ENCODE results near the gene BAX. TPM values are rescaled to one million over a fixed set of nuclear protein-coding genes. Genes with fewer than 3 reads are reported as not detected.

The BAX gene
- total and polyA plus RNA-seq, 2 of the 13 experiments (the other 11 are each of a cell fraction or from before 2014, with no cell fraction given): 139 to 176 TPM

DNA sequence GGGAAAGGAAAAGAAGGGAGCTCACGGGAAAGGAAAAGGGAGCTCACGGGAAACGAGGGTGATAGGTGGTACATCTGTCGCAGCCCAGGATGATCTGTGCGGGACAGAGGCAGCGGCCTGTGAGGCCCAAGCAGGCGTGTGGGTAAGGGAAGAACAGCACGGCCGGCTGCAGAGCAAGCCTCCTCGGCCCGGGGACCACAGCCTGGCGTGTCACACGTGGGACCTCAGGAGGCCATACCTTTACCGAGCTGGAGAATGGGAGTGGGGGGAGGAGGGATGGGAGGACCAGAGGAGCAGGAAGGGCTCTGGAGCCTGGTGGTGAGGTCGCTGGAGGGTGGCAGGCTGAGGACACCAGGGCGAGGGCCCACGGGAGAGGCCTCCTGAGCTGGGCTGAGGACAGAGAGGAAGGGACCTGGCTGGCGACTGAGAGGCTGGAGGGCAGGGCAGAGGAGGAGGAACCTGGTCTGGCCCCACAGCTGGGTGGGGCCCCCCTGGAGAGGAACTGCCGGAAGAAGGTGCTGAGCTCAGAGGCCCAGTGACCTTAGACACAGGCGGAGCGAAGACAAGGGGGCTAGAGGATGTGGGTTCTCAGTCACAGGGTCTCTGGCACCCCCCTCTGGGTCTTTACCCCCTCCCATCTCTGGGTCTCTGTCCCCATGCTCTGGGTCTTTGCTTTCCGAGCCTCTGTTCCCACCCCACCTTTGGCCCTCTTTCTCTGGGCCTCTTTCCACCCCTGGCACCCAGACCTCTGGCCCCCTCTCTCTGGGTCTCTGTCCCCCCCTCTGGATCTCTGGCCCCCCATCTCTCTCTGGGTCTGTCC lies 7.6 kb downstream of the BAX start (continued):
- TF ChIP-seq ZBTB42 (CRISPR knock-in tag; IDR thresholded peaks at IDR 0.05) (peak; percentile 40; the same call in 1 of the 2 replicates), PCBP1 (IDR thresholded peaks at IDR 0.05; ENCODE audit: borderline replicate concordance, low read depth, low read length) (peak; percentile 95), ZNF577 (CRISPR knock-in tag; IDR thresholded peaks at IDR 0.05; ENCODE audit: borderline replicate concordance, low read depth) (no peak), ZNF446 (CRISPR knock-in tag; IDR thresholded peaks at IDR 0.05) (no peak), TRIM24 (CRISPR knock-in tag; IDR thresholded peaks at IDR 0.05) (no peak), ZNF775 (CRISPR knock-in tag; IDR thresholded peaks at IDR 0.05; ENCODE audit: borderline replicate concordance) (no peak), ZFP36 (IDR thresholded peaks at IDR 0.05; ENCODE audit: borderline replicate concordance, low read depth, low read length, partially characterized antibody) (no peak), PLRG1 (conservative IDR thresholded peaks at IDR 0.05) (no peak), ZSCAN12 (CRISPR knock-in tag; IDR thresholded peaks at IDR 0.05) (no peak), POLR2A (IDR thresholded peaks at IDR 0.05; ENCODE audit: insufficient read depth in 1 of 2, low read depth in 2 of 2, low read length in 2 of 2) (peak; percentile 97), ZFP90 (CRISPR knock-in tag; IDR thresholded peaks at IDR 0.05; ENCODE audit: borderline replicate concordance) (no peak; the same call in 1 of the 2 replicates), SIN3A (IDR thresholded peaks at IDR 0.05; ENCODE audit: borderline replicate concordance, low read depth, low read length) (no peak; the same call in 1 of the 2 replicates), KDM1A (CRISPR knock-in tag; IDR thresholded peaks at IDR 0.05) (no peak), ZFAT (CRISPR knock-in tag; conservative IDR thresholded peaks at IDR 0.05) (no peak), ZNF550 (CRISPR knock-in tag; IDR thresholded peaks at IDR 0.05; ENCODE audit: borderline replicate concordance) (no peak), THAP11 (CRISPR knock-in tag; IDR thresholded peaks at IDR 0.05) (peak; percentile 78), MIER3 (CRISPR knock-in tag; IDR thresholded peaks at IDR 0.05; ENCODE audit: borderline replicate concordance) (peak; percentile 61; the same call in 1 of the 2 replicates), EZH2 (conservative IDR thresholded peaks at IDR 0.05; ENCODE audit: low read depth, low read length) (no peak), CENPT (CRISPR knock-in tag; IDR thresholded peaks at IDR 0.05; ENCODE audit: low read depth) (0 out of 2 replicates have a peak, but pooled peaks have one; percentile 62), TEAD2 (CRISPR knock-in tag; IDR thresholded peaks at IDR 0.05) (no peak)
- TF ChIP-seq, protein P1, sequence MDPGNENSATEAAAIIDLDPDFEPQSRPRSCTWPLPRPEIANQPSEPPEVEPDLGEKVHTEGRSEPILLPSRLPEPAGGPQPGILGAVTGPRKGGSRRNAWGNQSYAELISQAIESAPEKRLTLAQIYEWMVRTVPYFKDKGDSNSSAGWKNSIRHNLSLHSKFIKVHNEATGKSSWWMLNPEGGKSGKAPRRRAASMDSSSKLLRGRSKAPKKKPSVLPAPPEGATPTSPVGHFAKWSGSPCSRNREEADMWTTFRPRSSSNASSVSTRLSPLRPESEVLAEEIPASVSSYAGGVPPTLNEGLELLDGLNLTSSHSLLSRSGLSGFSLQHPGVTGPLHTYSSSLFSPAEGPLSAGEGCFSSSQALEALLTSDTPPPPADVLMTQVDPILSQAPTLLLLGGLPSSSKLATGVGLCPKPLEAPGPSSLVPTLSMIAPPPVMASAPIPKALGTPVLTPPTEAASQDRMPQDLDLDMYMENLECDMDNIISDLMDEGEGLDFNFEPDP (CRISPR knock-in tag; conservative IDR thresholded peaks at IDR 0.05): no peak
- TF ChIP-seq, protein P2, sequence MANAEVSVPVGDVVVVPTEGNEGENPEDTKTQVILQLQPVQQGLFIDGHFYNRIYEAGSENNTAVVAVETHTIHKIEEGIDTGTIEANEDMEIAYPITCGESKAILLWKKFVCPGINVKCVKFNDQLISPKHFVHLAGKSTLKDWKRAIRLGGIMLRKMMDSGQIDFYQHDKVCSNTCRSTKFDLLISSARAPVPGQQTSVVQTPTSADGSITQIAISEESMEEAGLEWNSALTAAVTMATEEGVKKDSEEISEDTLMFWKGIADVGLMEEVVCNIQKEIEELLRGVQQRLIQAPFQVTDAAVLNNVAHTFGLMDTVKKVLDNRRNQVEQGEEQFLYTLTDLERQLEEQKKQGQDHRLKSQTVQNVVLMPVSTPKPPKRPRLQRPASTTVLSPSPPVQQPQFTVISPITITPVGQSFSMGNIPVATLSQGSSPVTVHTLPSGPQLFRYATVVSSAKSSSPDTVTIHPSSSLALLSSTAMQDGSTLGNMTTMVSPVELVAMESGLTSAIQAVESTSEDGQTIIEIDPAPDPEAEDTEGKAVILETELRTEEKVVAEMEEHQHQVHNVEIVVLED (CRISPR knock-in tag; IDR thresholded peaks at IDR 0.05; ENCODE audit: borderline replicate concordance): peak; percentile 49; the same call in 1 of the 2 replicates
- TF ChIP-seq, protein P3, sequence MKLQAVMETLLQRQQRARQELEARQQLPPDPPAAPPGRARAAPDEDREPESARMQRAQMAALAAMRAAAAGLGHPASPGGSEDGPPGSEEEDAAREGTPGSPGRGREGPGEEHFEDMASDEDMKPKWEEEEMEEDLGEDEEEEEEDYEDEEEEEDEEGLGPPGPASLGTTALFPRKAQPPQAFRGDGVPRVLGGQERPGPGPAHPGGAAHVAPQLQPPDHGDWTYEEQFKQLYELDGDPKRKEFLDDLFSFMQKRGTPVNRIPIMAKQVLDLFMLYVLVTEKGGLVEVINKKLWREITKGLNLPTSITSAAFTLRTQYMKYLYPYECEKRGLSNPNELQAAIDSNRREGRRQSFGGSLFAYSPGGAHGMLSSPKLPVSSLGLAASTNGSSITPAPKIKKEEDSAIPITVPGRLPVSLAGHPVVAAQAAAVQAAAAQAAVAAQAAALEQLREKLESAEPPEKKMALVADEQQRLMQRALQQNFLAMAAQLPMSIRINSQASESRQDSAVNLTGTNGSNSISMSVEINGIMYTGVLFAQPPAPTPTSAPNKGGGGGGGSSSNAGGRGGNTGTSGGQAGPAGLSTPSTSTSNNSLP (IDR thresholded peaks at IDR 0.05; ENCODE audit: low read depth, low read length): no peak
- TF ChIP-seq, protein P4, sequence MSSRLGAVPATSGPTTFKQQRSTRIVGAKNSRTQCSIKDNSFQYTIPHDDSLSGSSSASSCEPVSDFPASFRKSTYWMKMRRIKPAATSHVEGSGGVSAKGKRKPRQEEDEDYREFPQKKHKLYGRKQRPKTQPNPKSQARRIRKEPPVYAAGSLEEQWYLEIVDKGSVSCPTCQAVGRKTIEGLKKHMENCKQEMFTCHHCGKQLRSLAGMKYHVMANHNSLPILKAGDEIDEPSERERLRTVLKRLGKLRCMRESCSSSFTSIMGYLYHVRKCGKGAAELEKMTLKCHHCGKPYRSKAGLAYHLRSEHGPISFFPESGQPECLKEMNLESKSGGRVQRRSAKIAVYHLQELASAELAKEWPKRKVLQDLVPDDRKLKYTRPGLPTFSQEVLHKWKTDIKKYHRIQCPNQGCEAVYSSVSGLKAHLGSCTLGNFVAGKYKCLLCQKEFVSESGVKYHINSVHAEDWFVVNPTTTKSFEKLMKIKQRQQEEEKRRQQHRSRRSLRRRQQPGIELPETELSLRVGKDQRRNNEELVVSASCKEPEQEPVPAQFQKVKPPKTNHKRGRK (CRISPR knock-in tag; IDR thresholded peaks at IDR 0.05): no peak
